IMR-90 (cell line): ENCODE results near the gene ARHGAP35. TPM values are rescaled to one million over a fixed set of nuclear protein-coding genes. Genes with fewer than 3 reads are reported as not detected.

Experiments used
- ATAC-seq: fragments of 200-7000 bp; cut with Tn5 transposase; 2 replicates; pipeline ENCODE4 v1.9.1; 2020; ENCODE audit warnings: low read depth, mild to moderate bottlenecking, moderate library complexity
- BruUV-seq: library from RNA; stranded (reverse); fragments of 400-500 nt; replicated peaks from 2 replicates; lab custom pipeline; 2021; lab: Mats Ljungman, UMichigan
- CTCF ChIA-PET: fragments of 300-600 bp; formaldehyde crosslinking; extraction: SDS; loops from one replicate; lab custom pipeline; 2021; ENCODE audit warnings: antibody characterized with exemption; lab: Yijun Ruan, JAX
- POLR2A ChIA-PET: fragments of 300-600 bp; sonication (Branson Sonifier 250); formaldehyde crosslinking; loops from one replicate; lab custom pipeline; 2022; ENCODE audit warnings: antibody characterized with exemption; ENCODE audit not compliant: unreplicated experiment; lab: Charles Lee
- DNase-seq: peaks from one replicate; pipeline ENCODE4 v3.0.0; 2013
- H2AFZ ChIP-seq: replicated peaks from 2 replicates; pipeline ENCODE3; 2013; ENCODE audit warnings: low read length, mild to moderate bottlenecking; ENCODE audit not compliant: poor library complexity
- H2AK5ac ChIP-seq: 2 replicates; pipeline ENCODE4 v1.6.1; 2013; ENCODE audit warnings: low read depth, low read length, inconsistent platforms
- H2AK9ac ChIP-seq: replicated peaks from 2 replicates; pipeline ENCODE3; 2013; ENCODE audit warnings: mild to moderate bottlenecking, low read depth, low read length, moderate library complexity; ENCODE audit not compliant: poor library complexity
- H2BK120ac ChIP-seq: 2 replicates; pipeline ENCODE4 v1.6.1; 2013; ENCODE audit warnings: low read depth, low read length, inconsistent platforms
- H2BK15ac ChIP-seq: 3 replicates; pipeline ENCODE4 v1.6.1; 2013; ENCODE audit warnings: low read depth, low read length, inconsistent platforms
- H2BK20ac ChIP-seq: 2 replicates; pipeline ENCODE4 v1.6.1; 2013; ENCODE audit warnings: low read depth, mild to moderate bottlenecking, inconsistent platforms, low read length, moderate library complexity
- H2BK5ac ChIP-seq: 2 replicates; pipeline ENCODE4 v1.6.1; 2013; ENCODE audit warnings: mild to moderate bottlenecking, low read depth, low read length, inconsistent platforms; ENCODE audit not compliant: poor library complexity, severe bottlenecking
- H3K14ac ChIP-seq: replicated peaks from 2 replicates; pipeline ENCODE4 v1.6.1; 2013; ENCODE audit warnings: low read depth, low read length, inconsistent platforms
- H3K18ac ChIP-seq: 2 replicates; pipeline ENCODE4 v1.6.1; 2013; ENCODE audit warnings: low read depth, low read length, control low read depth
- H3K23ac ChIP-seq: 2 replicates; pipeline ENCODE4 v1.6.1; 2013; ENCODE audit warnings: low read depth, low read length, inconsistent platforms
- H3K27ac ChIP-seq: 2 replicates; pipeline ENCODE4 v1.5.1; 2013; ENCODE audit warnings: mild to moderate bottlenecking, control low read depth, low read length; ENCODE audit not compliant: insufficient read depth
- H3K27me3 ChIP-seq: 2 replicates; pipeline ENCODE4 v1.6.1; 2013; ENCODE audit warnings: low read length; ENCODE audit not compliant: control insufficient read depth, insufficient read depth
- H3K36me3 ChIP-seq: 2 replicates; pipeline ENCODE4 v1.6.1; 2013; ENCODE audit warnings: low read length, mixed read lengths; ENCODE audit not compliant: control insufficient read depth, insufficient read depth
- H3K4ac ChIP-seq: 2 replicates; pipeline ENCODE4 v1.6.1; 2013; ENCODE audit warnings: low read depth, low read length, inconsistent platforms
- H3K4me1 ChIP-seq: 2 replicates; pipeline ENCODE4 v1.6.1; 2013; ENCODE audit warnings: low read length, mixed read lengths; ENCODE audit not compliant: control insufficient read depth, insufficient read depth
- H3K4me2 ChIP-seq: 2 replicates; pipeline ENCODE4 v1.6.1; 2013; ENCODE audit warnings: low read depth, mild to moderate bottlenecking, control low read depth, low read length, moderate library complexity
- H3K4me3 ChIP-seq: 2 replicates; pipeline ENCODE4 v1.5.1; 2013; ENCODE audit warnings: low read depth, mild to moderate bottlenecking, control low read depth, low read length, moderate library complexity; ENCODE audit not compliant: insufficient read depth
- H3K56ac ChIP-seq: 2 replicates; pipeline ENCODE4 v1.6.1; 2013; ENCODE audit warnings: low read length, inconsistent platforms; ENCODE audit not compliant: insufficient read depth; ENCODE audit errors: extremely low read depth
- H3K79me1 ChIP-seq, 2 experiments: 2 replicates each; pipeline ENCODE4 v1.6.1; 2013; ENCODE audit warnings: low read length in 2 of 2, inconsistent platforms in 1 of 2, low read depth in 1 of 2
- H3K9ac ChIP-seq: 2 replicates; pipeline ENCODE4 v1.6.1; 2013; ENCODE audit warnings: low read depth, low read length, control low read depth
- H3K9me1 ChIP-seq: 2 replicates; pipeline ENCODE4 v1.6.1; 2013; ENCODE audit warnings: low read length, inconsistent platforms; ENCODE audit not compliant: insufficient read depth
- H3K9me3 ChIP-seq: 2 replicates; pipeline ENCODE4 v1.6.1; 2013; ENCODE audit warnings: low read length; ENCODE audit not compliant: control insufficient read depth, insufficient read depth
- H4K20me1 ChIP-seq: 2 replicates; pipeline ENCODE4 v1.6.1; 2013; ENCODE audit warnings: low read length, inconsistent platforms; ENCODE audit not compliant: insufficient read depth
- H4K5ac ChIP-seq: 2 replicates; pipeline ENCODE4 v1.6.1; 2013; ENCODE audit warnings: mild to moderate bottlenecking, low read depth, low read length, control low read depth
- H4K8ac ChIP-seq, 2 experiments: 2 replicates each; pipeline ENCODE4 v1.6.1; 2013; ENCODE audit warnings: low read depth in 2 of 2, low read length in 2 of 2, control low read depth in 1 of 2, inconsistent platforms in 1 of 2
- H4K91ac ChIP-seq: 2 replicates; pipeline ENCODE4 v1.6.1; 2013; ENCODE audit warnings: low read depth, low read length, inconsistent platforms; ENCODE audit not compliant: insufficient read depth
- CEBPB ChIP-seq: IDR thresholded peaks from 2 replicates; pipeline ENCODE4 v1.6.1; 2012; ENCODE audit warnings: low read depth, low read length, improper control_type of control experiment
- FOS ChIP-seq: fragments of 150-350 bp; IDR thresholded peaks from 2 replicates; pipeline ENCODE4 v1.6.1; 2016; ENCODE audit warnings: low read depth, low read length
- MAFK ChIP-seq: IDR thresholded peaks from 2 replicates; pipeline ENCODE4 v1.6.1; 2012; ENCODE audit warnings: low read depth, low read length, improper control_type of control experiment
- MAZ ChIP-seq: IDR thresholded peaks from 2 replicates; pipeline ENCODE4 v1.6.1; 2012; ENCODE audit warnings: low read depth, mild to moderate bottlenecking, low read length, improper control_type of control experiment, moderate library complexity, borderline replicate concordance
- NFE2L2 ChIP-seq: fragments of 150-350 bp; IDR thresholded peaks from 2 replicates; pipeline ENCODE4 v1.6.1; 2016; ENCODE audit warnings: low read depth, mild to moderate bottlenecking, low read length
- POLR2A ChIP-seq: IDR thresholded peaks from 2 replicates; pipeline ENCODE4 v1.6.1; 2012; ENCODE audit warnings: mild to moderate bottlenecking, low read depth, low read length
- WGBS, 2 experiments: methylation state at CpG; one replicate each; pipeline versions ENCODE4 v1.1.5 to v1.1.7; 2013; ENCODE audit warnings: missing lambda C conversion rate in 2 of 2; ENCODE audit not compliant: insufficient read length in 1 of 2; ENCODE audit errors: extremely low coverage in 2 of 2; 5-methylcytosine and 5-hydroxymethylcytosine counted together
- dilution Hi-C: fragments of 300-500 bp; cut with HindIII; formaldehyde crosslinking; loops from one replicate; pipeline ENCODE4 v1.14.3; 2018; ENCODE audit warnings: low sequenced_read_pairs; ENCODE audit not compliant: unreplicated experiment
- in situ Hi-C: fragments of 300-500 bp; cut with MboI; formaldehyde crosslinking; loops from 3 replicates; pipeline ENCODE4 v1.14.3; 2019; ENCODE audit warnings: low sequenced_read_pairs, inconsistent platforms, mixed read lengths
- intact Hi-C: fragments of 100-400 bp; cut with micrococcal nuclease; formaldehyde crosslinking; loops from 2 replicates; pipeline ENCODE4 v1.10.0; 2022
- polyA plus RNA-seq, 3 experiments: library from polyadenylated mRNA; depleted of rRNA; stranded (reverse); fragments of >200 nt; gene quantifications; 2 replicates each; pipeline ENCODE4 v1.2.3, GENCODE V29; 2012; ENCODE audit warnings: low replicate concordance in 1 of 3
- total RNA-seq: library from RNA; depleted of rRNA; stranded (reverse); fragments of >200 nt; gene quantifications from 2 replicates; pipeline ENCODE4 v1.2.3, GENCODE V29; 2012
- TF ChIP-seq, protein P1 (sequence below): fragments of 150-350 bp; IDR thresholded peaks from 2 replicates; pipeline ENCODE4 v1.6.1; 2016; ENCODE audit warnings: low read depth, mild to moderate bottlenecking, low read length, moderate library complexity, borderline replicate concordance
- TF ChIP-seq, protein P2 (sequence below): fragments of 150-350 bp; IDR thresholded peaks from 2 replicates; pipeline ENCODE4 v1.6.1; 2017; ENCODE audit warnings: mild to moderate bottlenecking, antibody characterized with exemption, low read length, low read depth
- TF ChIP-seq, protein P3 (sequence below): conservative IDR thresholded peaks from 2 replicates; pipeline ENCODE4 v1.5.1; 2012; ENCODE audit warnings: mild to moderate bottlenecking, low read depth, low read length, improper control_type of control experiment

Gene ARHGAP35
- total and polyA plus RNA-seq, 2 of the 4 experiments (the other 2 are of a cell fraction): 16.4 to 29.0 TPM

DNA sequence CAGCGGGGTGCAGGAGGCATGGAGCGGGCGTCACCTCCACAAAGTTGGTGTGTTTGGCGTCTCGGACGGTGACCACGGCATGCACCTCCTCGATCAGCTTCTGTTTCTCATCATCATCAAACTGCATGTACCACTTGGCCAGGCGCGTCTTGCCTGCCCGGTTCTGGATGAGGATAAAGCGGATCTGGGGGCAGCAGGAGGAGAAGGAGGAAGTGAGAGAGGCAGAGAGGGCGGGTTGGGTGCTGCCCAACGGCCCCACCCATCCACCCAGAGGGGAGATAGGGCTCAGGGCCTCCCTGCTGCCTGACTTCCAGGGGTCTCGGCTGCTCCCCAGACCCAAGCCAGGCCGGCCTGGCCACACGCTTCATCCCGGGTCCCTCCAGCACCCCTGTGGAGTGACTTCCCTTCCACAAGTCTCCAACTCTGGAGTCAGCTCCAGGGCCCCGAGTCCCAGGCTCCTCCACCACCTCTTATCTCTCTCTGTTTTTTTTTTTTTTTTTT, 14.8 kb upstream of the ARHGAP35 start:
- dilution Hi-C loops (no loop called here), intact Hi-C loops (no loop called here), in situ Hi-C loops (loop anchor here (10.0 kb wide), 1 partner anchor 61 kb away; the partner anchor contains the start of gene SLC1A5)
- Histone ChIP-seq H3K9me3 (no peaks in the 10 kb centered on the region), H2BK20ac (no peak overlapping the region), H3K4me2 (no peak overlapping the region), H3K56ac (no peak overlapping the region), H3K14ac (no peak overlapping the region), H4K5ac (no peak overlapping the region), H4K91ac (no peak overlapping the region), H3K36me3 (peaks cover 26% of the 10 kb centered on the region), H2AFZ (no peak overlapping the region), H2BK5ac (no peak overlapping the region), H2BK15ac (no peak overlapping the region), H3K4me3 (no peak overlapping the region), H2AK9ac (no peak overlapping the region), H3K27ac (no peak overlapping the region), H3K9me1 (peaks cover 3% of the 10 kb centered on the region; the same call in 1 of the 2 replicates), H2BK120ac (no peak overlapping the region), H4K8ac (no peak overlapping the region), H2AK5ac (no peak overlapping the region), H3K79me1 (peaks cover 7 to 76% of the 10 kb centered on the region in 2 experiments; a peak in 3 of 4 replicates), H3K9ac (no peak overlapping the region), H3K4me1 (peaks cover 7% of the 10 kb centered on the region), H3K4ac (no peak overlapping the region), H4K20me1 (peaks cover 51% of the 10 kb centered on the region), H3K23ac (no peak overlapping the region), H3K27me3 (no peaks in the 10 kb centered on the region), H3K18ac (no peak overlapping the region)
- WGBS, 2 experiments: no CpG with 5 or more reads among the region's 19 CpGs
- DNase-seq (no peak), ATAC-seq (no peak)
- no peak for TF ChIP-seq FOS
- no peak for TF ChIP-seq MAZ
- TF ChIP-seq NFE2L2: no peak
- TF ChIP-seq, protein P1, sequence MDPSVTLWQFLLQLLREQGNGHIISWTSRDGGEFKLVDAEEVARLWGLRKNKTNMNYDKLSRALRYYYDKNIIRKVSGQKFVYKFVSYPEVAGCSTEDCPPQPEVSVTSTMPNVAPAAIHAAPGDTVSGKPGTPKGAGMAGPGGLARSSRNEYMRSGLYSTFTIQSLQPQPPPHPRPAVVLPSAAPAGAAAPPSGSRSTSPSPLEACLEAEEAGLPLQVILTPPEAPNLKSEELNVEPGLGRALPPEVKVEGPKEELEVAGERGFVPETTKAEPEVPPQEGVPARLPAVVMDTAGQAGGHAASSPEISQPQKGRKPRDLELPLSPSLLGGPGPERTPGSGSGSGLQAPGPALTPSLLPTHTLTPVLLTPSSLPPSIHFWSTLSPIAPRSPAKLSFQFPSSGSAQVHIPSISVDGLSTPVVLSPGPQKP: no peak
- no peak for TF ChIP-seq MAFK
- no peak for TF ChIP-seq POLR2A
- TF ChIP-seq, protein P2, sequence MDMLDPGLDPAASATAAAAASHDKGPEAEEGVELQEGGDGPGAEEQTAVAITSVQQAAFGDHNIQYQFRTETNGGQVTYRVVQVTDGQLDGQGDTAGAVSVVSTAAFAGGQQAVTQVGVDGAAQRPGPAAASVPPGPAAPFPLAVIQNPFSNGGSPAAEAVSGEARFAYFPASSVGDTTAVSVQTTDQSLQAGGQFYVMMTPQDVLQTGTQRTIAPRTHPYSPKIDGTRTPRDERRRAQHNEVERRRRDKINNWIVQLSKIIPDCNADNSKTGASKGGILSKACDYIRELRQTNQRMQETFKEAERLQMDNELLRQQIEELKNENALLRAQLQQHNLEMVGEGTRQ: no peak
- TF ChIP-seq, protein P3, sequence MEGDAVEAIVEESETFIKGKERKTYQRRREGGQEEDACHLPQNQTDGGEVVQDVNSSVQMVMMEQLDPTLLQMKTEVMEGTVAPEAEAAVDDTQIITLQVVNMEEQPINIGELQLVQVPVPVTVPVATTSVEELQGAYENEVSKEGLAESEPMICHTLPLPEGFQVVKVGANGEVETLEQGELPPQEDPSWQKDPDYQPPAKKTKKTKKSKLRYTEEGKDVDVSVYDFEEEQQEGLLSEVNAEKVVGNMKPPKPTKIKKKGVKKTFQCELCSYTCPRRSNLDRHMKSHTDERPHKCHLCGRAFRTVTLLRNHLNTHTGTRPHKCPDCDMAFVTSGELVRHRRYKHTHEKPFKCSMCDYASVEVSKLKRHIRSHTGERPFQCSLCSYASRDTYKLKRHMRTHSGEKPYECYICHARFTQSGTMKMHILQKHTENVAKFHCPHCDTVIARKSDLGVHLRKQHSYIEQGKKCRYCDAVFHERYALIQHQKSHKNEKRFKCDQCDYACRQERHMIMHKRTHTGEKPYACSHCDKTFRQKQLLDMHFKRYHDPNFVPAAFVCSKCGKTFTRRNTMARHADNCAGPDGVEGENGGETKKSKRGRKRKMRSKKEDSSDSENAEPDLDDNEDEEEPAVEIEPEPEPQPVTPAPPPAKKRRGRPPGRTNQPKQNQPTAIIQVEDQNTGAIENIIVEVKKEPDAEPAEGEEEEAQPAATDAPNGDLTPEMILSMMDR: no peak
- TF ChIP-seq CEBPB: no peak
- CTCF ChIA-PET: no interaction called here
- POLR2A ChIA-PET: interaction anchor here (0.6 kb wide), 1 partner anchor 136 kb away, joined by 5 read pairs; no protein-coding TSS in a partner anchor
- BruUV-seq: no TSS peak
